NCI-H774 (cell line): ENCODE data around the gene EGFL8.

ENCODE experiments used
- DNase-seq: peaks from one replicate; lab custom pipeline; 2025; lab: John Stamatoyannopoulos, UW

Gene EGFL8

DNA sequence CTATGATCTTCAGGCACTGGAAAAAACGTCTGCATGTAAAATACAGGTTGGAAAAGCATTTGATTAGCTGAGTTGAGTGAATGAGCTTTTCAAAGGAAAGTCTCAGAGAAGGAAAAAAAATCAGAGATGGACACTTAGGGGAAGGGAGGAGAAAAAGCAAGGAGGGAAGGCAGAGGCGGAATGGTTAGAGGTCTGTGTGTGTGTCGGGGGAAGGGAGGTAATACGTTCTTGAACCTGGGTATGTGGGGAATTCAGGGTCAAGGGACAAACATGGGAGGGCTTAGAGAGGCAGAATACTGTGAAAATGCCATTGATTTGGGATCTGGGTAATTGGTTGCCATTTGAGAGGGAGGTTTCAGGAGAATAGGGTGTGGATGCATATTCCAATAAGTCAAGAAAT, 17.7 kb upstream of the EGFL8 start:
- no peak for DNase-seq

GRCh38 chr6:32147401-32148132, 16.8 kb upstream of the EGFL8 start:
- DNase-seq: no peak

GRCh38 chr6:32148289-32149091, 15.9 kb upstream of the EGFL8 start:
- DNase-seq: no peak

DNA sequence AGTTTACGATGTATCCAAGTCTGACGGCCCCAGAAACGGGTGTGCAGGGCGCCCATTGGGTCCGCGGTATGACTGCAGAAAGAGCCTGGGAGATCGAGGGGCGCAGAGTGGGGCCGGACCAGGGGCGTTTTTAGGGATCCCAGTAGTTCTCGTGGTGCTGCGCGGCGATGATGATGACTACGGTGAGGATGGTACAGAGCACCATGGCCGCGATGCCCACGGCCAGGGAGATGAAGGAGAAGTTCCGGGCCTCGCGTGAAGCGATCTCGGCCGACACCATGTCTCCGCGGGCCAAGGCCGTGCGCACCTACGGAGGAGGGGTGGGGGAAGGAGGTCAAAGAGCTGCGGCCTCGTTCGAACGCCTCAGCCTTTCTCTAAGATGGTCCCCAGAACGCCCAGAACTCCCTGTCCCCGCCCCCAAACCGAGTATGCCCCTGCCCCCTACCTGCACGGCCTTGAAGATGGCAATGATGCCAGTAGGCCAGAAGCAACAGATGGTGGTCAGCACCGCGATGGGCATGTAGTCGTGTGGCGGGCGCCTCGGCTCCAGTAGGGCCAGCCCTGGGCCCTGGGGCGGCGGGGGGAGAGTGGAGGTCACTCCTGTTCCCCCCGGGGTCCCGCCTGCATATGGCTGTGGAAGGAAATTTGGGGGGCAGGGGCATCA, 15.2 kb upstream of the EGFL8 start:
- no peak for DNase-seq

GRCh38 chr6:32149932-32150870, 14.2 kb upstream of the EGFL8 start:
- DNase-seq: no peak

DNA sequence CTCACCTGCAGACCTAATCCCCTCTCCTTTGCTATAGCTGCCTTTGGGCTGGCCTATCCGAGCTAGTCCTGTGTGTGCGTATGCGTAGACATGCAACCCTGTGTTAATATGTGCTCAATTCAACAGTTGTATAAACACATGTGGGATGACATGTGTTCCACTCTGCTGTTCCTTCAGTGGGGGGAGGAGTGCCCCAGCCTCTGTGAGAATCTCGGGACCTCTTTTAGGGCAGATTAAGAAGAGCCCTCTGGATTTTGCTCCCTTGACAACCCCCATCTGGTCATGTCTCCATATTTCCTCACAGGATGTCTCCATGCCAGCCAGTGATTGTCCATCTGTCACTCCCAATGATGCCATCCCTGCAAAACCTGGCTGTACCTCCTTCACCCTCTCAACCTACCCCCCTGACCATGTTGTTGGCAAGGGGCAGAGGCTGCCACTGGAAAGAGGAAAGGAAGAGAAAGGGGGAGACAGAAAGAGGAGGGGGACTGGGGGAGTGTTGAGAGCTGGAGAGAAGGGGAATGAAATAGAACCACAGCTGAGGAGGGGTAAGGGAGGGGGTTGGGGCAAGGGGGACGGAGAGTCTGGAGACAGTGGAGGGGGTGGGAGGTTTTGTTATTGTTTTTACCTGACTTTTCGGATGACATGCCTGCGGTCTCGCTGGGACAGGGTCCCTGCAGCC, 13.1 kb upstream of the EGFL8 start:
- no peak for DNase-seq

DNA sequence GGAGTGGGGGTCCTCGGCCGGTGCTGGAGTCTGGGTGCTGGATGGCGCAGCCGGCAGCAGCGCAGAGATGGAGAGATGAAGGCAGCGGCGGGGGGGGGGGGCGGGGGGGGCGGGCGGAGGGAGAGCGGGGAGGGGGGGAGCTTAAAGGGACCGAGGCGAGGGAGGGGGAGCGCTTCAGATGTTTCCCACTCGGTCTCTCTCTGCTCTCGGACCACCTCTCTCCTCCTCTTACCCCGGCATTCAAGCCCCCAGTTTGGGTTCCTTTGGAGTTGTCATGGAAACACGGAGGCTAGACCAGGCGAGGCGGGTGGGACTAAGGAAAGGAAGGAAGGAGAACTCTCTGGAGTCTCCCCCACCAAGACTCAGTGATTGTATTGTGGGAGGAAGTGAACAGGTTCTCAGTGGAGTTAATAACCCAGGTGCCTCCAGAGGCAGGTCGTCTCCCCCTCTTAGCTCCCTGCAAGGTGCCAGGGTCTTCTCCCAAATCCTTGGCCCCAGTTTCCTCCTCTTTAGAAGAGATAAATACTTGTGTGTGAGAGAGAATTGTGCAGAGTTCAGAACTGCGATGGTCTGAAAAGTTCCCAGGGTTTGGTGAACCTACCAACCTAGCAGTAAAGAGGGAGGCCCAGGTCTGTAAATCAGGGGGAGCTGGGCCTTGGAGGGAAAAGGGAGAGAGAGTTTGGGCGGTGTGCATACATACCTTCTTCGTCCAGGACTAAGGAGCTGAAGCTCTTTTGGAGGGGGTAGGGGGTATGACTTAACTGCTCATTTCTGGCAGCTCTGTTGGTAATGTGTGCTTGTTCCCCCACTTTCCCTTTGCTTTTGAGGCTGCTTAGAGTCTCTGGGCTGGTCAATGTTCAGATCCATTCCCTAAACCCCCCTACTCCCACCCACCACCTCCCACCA, 12.3 kb upstream of the EGFL8 start, which contains the start of gene PRRT1:
TSS of gene PRRT1 (minus strand) at position 77 of the 906 bp plus-strand sequence. CDS start 112 bp downstream, outside the sequence.
- DNase-seq: no peak

DNA sequence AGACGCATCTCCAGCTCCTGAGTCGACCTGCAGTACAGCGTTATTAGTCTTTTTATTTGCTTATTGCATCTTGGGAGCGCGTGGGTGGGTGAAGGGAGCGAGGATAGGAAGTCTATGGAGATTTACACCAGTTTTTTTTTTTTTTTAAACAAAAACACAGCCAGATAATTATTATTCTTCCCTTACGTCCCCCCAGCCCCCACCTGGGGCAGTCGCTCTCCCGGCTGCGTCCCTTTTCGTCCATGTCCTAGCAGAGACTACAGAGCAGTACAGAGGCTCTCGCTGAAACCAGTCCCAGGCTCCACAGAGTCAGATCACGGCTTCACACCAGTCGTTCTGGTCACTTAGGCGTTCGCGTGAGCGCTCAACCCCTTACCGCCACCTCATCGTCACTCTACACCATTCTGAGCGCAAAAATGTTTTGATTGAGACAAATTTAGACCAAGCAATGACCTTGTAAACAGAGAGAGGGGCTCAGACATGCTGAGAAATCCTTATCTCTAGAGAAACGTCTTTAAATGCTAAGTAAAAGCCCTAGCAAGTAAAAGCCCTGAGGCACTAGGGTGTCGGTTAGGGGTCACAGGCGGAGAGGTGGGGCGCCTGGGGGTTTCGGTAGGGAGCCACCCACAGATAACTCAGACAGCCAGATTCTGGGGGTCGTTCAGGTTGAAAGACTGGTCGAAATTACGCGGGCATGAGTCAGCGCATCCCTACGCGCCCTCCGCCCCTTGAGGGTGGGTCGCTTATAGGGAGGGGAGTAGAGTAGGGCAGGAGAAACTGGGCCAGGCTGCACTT, 11.4 kb upstream of the EGFL8 start:
- DNase-seq: no peak

DNA sequence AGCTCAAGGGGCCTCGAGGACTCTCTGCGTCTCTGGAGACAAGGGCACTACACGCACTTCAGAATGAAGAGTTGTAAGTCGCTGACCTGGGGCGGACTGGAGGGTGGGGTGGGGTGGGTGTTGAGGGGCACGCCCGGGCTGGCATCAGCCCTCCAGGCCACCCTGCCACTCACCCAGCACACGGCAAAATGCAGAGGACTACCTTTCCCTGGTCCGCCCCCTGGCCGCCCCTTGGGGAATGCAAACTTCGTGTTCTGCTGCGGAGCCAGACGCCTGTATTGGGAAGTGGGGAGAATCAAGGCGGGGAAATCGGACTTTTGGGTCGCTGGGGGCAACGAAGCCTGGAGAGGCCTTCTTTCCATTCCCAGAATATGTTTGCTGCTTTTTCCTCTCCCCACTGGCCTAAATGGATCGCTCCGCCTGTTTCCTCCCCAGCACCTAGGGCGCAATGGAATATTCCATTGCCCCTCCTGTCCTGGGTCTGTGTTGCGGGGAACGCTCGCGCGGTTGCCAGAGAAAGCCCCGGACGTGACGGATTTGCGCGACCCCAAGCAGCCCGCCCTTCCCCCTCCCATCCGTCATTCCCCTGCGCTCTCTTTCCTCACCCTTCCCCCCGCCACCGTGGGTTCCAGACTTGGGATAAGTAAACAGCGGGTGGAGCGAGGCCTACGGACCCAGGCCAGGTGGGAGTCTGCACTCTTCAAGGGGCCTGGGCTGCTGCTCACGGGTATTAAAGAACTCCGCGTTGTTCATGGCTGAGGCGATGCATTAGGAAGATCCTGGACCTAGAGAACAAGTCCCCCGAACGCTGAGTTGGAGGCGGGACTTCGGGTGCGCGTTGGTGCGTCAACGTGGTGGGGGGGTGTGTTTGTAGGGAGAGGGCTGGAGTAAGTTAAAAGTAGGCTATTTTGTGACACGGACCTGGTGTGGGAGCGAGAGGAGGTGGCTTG, 10.6 kb upstream of the EGFL8 start, which contains the start of gene PPT2:
TSS of gene PPT2 (plus strand) at position 578 of the 950 bp plus-strand sequence. CDS start 454 bp downstream, outside the sequence.
- peak; percentile 84 for DNase-seq

DNA sequence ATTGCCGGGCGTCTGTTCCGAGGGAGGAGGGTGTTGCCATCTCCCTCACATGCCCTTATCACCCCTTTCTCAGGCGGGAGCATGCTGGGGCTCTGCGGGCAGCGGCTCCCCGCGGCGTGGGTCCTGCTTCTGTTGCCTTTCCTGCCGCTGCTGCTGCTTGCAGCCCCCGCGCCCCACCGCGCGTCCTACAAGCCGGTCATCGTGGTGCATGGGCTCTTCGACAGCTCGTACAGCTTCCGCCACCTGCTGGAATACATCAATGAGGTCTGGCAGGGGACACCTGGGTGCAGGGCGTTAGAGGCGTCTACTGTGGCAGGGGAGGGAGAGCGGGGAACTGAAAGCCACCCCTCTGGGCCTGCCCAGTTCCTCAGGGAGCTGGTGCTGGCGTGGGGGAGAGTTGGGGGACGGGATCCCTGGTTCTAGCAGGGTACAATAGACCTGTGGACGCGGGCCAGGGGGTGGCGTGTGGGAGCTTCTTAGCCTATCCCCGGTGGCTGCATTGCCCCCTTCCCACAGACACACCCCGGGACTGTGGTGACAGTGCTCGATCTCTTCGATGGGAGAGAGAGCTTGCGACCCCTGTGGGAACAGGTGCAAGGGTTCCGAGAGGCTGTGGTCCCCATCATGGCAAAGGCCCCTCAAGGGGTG, 9.8 kb upstream of the EGFL8 start:
- DNase-seq: peak; percentile 51

GRCh38 chr6:32156891-32157290, 7.5 kb upstream of the EGFL8 start:
- no peak for DNase-seq

DNA sequence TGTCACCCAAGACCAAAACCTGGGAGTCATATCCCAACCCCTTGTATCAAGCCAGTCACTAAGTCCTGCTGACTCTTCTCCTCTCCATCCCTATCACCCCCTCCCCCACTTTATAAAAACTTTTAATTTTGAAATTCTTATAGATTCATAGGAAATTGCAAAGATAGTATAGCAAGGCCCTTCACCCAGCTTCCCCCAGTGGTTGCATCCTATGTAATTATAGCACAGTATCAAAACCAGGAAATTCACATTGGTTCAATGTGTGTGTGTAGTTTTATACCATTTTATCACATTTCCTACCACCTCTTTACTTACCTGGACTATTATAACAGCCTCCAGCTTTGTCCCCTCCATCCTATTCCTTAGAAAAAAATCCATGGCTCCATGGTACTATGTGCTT, 6.3 kb upstream of the EGFL8 start:
- no peak for DNase-seq

DNA sequence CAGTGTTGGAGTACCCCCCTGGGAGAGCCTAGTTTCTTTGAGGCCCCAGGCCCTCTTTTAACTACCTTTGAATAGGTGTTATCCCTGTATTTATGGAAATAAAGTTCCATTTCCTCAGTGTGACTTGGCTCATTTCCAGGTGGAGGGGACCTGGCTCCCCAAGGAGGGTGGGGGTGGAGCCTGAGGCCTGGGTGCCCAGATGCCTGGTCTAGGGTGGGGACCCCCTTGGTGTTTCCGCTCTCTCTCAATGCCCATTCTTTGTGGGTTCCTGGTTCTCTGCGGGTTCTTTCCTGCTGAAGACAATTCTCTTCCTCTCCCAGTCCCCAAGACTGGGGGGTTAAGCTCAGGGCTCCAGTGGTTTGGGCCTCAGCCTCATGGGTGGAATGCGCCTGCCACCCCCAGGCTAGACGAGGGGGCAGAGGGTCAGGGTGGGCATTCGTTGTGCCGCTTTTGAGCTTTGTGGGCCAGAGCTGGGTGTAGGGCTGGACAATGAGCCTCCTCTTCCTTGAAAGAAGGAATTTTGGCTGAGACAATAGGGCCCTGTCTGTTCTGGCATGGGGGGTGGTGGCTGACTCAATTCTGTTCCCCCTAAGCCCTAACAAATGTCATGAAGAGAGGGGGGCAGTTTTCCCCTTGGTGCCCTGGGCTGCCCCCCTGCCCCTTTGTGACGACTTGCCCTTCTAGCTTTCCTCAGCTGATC, 686 bp upstream of the EGFL8 start:
- no peak for DNase-seq

DNA sequence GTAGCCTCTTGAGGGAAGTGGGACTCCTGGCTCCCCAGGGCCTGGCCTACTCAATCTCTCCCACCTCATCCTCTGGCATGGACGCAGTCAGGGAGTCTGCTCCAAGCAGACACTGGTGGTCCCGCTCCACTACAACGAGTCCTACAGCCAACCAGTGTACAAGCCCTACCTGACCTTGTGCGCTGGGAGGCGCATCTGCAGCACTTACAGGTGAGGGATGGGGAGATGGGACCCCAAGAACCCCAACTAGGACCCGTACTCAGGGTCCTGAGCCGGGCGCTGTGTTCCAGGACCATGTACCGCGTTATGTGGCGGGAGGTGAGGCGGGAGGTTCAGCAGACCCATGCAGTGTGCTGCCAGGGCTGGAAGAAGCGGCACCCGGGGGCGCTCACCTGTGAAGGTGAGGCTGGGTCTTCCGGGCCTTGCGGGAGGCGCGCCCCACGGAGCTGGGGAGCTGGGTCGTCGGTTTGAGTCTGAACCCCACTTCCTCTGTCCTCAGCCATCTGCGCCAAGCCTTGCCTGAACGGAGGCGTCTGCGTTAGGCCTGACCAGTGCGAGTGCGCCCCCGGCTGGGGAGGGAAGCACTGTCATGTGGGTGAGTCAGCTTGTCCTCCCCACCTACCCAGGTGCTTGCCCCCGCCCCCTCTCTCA, 2.1 kb downstream of the EGFL8 start:
- no peak for DNase-seq

DNA sequence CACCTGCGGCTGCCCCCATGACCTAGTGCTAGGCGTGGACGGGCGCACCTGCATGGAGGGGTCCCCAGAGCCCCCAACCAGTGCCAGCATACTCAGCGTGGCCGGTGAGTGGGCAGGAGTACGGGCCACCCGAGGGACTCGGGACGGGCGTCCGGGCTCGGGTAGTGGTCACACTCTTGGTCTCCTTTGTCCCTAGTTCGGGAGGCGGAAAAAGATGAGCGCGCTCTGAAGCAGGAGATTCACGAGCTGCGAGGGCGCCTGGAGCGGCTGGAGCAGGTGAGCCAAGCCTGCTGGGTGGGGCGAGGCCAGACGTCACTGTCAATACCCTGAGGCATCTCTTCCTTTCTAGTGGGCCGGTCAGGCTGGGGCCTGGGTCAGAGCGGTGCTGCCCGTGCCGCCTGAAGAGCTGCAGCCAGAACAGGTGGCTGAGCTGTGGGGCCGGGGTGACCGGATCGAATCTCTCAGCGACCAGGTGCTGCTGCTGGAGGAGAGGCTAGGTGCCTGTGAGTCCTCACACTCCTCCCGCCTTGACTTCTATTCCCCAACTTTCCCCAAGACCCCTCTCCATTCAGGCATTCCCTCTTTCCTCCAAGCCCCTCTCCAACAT, 2.9 kb downstream of the EGFL8 start:
- DNase-seq: no peak

DNA sequence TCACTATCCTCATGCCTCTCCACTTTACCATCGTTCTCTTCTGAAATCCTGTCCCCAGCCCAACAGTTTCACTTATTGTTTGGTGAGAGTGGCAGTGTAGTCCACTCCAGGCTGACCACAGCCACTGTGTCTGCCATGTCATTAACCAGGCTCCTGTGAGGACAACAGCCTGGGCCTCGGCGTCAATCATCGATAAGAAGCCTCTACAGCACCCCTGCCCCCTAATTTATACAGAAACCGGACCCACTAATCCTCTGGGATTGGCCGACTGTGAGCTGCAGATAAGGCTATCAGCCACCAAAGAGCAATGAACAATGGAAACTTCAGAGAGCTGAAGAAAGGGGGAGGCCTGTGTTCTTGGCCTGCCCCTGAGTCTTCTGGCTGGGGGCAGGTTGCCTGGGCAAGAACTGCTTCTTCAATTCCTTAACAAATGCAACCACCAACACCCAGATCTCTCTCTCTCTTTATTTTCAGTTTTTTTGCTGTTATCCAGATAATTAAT, 3.4 kb downstream of the EGFL8 start:
- DNase-seq: no peak
